ENCODE data around the gene SGSH.

GRCh38 chr17:80166446-80166845 is 53.7 kb downstream of the SGSH start:
- TF ChIP-seq, protein P1, sequence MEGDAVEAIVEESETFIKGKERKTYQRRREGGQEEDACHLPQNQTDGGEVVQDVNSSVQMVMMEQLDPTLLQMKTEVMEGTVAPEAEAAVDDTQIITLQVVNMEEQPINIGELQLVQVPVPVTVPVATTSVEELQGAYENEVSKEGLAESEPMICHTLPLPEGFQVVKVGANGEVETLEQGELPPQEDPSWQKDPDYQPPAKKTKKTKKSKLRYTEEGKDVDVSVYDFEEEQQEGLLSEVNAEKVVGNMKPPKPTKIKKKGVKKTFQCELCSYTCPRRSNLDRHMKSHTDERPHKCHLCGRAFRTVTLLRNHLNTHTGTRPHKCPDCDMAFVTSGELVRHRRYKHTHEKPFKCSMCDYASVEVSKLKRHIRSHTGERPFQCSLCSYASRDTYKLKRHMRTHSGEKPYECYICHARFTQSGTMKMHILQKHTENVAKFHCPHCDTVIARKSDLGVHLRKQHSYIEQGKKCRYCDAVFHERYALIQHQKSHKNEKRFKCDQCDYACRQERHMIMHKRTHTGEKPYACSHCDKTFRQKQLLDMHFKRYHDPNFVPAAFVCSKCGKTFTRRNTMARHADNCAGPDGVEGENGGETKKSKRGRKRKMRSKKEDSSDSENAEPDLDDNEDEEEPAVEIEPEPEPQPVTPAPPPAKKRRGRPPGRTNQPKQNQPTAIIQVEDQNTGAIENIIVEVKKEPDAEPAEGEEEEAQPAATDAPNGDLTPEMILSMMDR (IDR thresholded peaks at IDR 0.05): no peak
- TF ChIP-seq POLR2AphosphoS5 (IDR thresholded peaks at IDR 0.05): no peak
- no peak for TF ChIP-seq POLR2A (IDR thresholded peaks at IDR 0.05)
- no peak for TF ChIP-seq EP300 (IDR thresholded peaks at IDR 0.05)

Data from suprapubic skin (tissue), 4 donors.